ENCODE measurements around the gene SLC24A3. TPM values are rescaled to one million over a fixed set of nuclear protein-coding genes. Genes with fewer than 3 reads are reported as not detected.

The SLC24A3 gene
- total and polyA plus RNA-seq, 4 experiments from 2014 or later, result not detected

DNA sequence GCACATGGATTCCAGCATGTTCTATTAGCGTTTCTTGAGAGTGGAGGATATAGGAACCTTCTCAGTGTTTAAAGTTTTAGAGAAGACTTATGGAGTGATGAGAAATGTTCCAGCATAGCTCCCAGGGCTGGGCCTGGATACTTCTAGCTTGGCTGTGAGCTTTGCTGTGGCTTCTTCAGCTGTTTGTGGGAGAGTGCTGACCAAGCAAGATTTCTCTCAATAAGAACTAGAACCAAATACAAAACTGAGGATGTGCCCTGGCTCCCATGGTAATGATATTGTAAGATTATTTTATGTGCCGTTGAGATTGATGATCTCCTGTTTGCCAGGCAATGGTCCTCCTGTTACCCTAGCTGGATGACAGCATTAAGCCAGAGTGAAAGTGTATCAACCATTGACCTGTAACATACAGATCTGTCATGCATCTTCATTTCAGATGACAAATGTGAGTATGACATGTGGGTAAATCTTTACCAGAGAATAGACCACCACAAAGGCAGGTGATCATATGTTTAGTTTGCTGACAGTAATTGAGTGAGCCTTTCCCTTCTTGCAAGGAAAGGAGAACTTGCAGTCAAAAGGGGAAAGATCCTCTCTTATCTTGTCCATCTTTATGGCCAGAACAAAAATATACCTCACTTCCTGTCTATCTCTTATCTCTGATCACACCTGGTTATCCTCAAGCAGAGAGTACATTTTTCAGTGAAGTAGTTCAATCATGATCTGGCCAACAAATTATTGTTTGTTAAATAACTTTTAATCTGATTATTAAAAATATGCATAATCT lies 180.1 kb downstream of the SLC24A3 start:
- Mint-ChIP-seq H3K4me1 (no peaks in the 10 kb centered on the region), H3K36me3 (no peaks in the 10 kb centered on the region), H3K27ac (no peak overlapping the region), H3K4me3 (no peak overlapping the region), H3K9me3 (peaks cover 0 to 18% (median 13%) of the 10 kb centered on the region in 8 donors), H3K27me3 (peaks cover 0 to 1% of the 10 kb centered on the region in 2 donors)
- Histone ChIP-seq H3K27ac (ENCODE audit: low read depth, low read length) (no peak overlapping the region), H3K4me3 (ENCODE audit: low read length in 2 of 2) (no peak overlapping the region), H3K36me3 (ENCODE audit: insufficient read depth, low read length) (no peaks in the 10 kb centered on the region), H3K27me3 (ENCODE audit: insufficient read depth, low read length) (no peaks in the 10 kb centered on the region), H3K9me3 (ENCODE audit: control insufficient read depth in 1 of 2, low read length in 2 of 2) (no peaks in the 10 kb centered on the region), H3K4me1 (ENCODE audit: insufficient read depth, low read length) (no peaks in the 10 kb centered on the region)
- intact Hi-C loops (cut with micrococcal nuclease), result no loop called here
- POLR2A ChIA-PET (ENCODE audit: partially characterized antibody), result no interaction called here
- CTCF ChIA-PET (ENCODE audit: partially characterized antibody), result no interaction called here
- DNase-seq, result no peak

DNA sequence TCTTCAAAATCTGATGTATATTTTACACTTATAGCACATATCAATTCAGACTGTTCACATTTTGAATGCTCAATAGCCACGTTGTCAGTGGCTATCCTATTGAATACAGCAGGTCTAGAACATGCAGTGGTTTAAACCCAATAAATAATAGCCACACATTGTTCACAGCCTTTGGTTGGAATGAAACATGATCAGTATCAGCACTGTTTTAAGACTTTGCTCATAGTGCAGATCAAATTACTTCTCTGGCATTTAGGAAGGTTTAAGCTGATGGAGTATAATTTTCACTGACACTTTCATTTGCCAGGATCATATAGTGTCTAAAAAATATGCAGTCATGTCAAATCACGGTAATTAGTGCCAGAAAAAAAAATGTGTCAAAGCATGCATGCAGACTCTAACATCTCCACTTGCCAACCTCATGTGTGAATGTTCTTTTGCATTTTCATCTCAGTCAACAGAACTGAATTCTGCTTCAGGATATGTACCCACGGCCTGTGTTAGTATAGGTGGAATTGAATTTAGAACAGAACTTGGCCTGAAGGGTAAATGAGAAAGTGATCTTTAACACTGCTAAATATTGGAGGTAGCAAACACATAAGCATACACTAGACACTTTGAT lies 184.1 kb downstream of the SLC24A3 start:
- H3K36me3 Mint-ChIP-seq, result no peaks in the 10 kb centered on the region
- DNase-seq, result no peak
- no peak overlapping the region for H3K27ac Mint-ChIP-seq
- ChIA-PET POLR2A (ENCODE audit: partially characterized antibody) (no interaction called here), CTCF (ENCODE audit: partially characterized antibody) (no interaction called here)
- peaks cover 0 to 1% of the 10 kb centered on the region in 2 donors for H3K27me3 Mint-ChIP-seq
- intact Hi-C loops (cut with micrococcal nuclease), result no loop called here
- no peak overlapping the region for H3K27ac ChIP-seq (ENCODE audit: low read depth, low read length)
- no peaks in the 10 kb centered on the region for H3K4me1 Mint-ChIP-seq
- H3K4me3 Mint-ChIP-seq, result no peak overlapping the region
- no peaks in the 10 kb centered on the region for H3K36me3 ChIP-seq (ENCODE audit: insufficient read depth, low read length)
- peaks cover 5 to 32% (median 17%) of the 10 kb centered on the region in 8 donors for H3K9me3 Mint-ChIP-seq
- no peaks in the 10 kb centered on the region for H3K4me1 ChIP-seq (ENCODE audit: insufficient read depth, low read length)
- H3K9me3 ChIP-seq (ENCODE audit: control insufficient read depth in 1 of 2, low read length in 2 of 2), result no peaks in the 10 kb centered on the region
- no peaks in the 10 kb centered on the region for H3K27me3 ChIP-seq (ENCODE audit: insufficient read depth, low read length)
- H3K4me3 ChIP-seq (ENCODE audit: low read length in 2 of 2), result no peak overlapping the region

DNA sequence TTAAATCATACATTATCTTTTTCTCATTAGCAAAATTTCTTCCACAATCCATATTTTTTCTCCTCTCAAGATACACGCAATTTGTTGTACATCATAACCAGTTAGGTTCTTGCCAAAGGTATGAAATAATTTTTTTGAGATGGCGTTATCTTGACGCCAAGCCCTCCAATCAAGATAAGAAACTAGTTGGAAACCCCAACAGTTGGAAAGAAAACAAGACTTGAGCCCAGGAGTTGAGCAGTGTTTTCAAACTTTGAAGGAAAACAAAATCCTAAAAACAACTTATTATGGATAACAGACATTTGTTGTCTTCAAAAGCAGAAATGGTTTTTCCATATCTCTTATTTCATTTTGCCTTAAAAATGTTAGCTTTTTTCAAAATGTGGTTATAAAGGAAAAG lies 184.8 kb downstream of the SLC24A3 start:
- CTCF ChIA-PET (ENCODE audit: partially characterized antibody), result no interaction called here
- peaks cover 0 to 1% of the 10 kb centered on the region in 2 donors for H3K27me3 Mint-ChIP-seq
- H3K36me3 ChIP-seq (ENCODE audit: insufficient read depth, low read length), result no peaks in the 10 kb centered on the region
- no peaks in the 10 kb centered on the region for H3K36me3 Mint-ChIP-seq
- H3K4me3 ChIP-seq (ENCODE audit: low read length in 2 of 2), result no peak overlapping the region
- no peak overlapping the region for H3K27ac Mint-ChIP-seq
- no peak for DNase-seq
- no peaks in the 10 kb centered on the region for H3K27me3 ChIP-seq (ENCODE audit: insufficient read depth, low read length)
- H3K4me1 ChIP-seq (ENCODE audit: insufficient read depth, low read length), result no peaks in the 10 kb centered on the region
- H3K27ac ChIP-seq (ENCODE audit: low read depth, low read length), result no peak overlapping the region
- peaks cover 5 to 29% (median 17%) of the 10 kb centered on the region in 8 donors for H3K9me3 Mint-ChIP-seq
- intact Hi-C loops (cut with micrococcal nuclease), result no loop called here
- H3K4me3 Mint-ChIP-seq, result no peak overlapping the region
- POLR2A ChIA-PET (ENCODE audit: partially characterized antibody), result no interaction called here
- H3K9me3 ChIP-seq (ENCODE audit: control insufficient read depth in 1 of 2, low read length in 2 of 2), result no peaks in the 10 kb centered on the region
- H3K4me1 Mint-ChIP-seq, result no peaks in the 10 kb centered on the region

DNA sequence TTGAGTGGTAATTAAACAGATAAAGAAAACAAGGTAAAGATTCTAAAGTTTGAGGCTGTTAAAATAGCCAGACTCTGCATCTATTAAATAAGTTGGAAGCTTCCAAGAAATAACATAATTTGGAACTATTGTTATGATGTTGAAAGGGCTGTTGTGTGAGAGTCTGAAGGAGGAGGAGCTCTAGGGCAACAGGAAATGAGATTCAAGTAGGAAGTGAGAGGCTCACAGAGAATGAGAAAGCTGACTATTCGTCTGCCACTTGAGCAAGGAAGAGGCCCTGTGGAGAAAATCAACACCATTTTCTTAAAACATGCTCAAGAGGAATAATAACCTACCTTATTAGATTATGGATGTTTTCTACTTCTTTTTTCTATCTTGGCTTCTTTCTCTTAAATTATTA lies 185.2 kb downstream of the SLC24A3 start:
- peaks cover 5 to 28% (median 18%) of the 10 kb centered on the region in 8 donors for H3K9me3 Mint-ChIP-seq
- DNase-seq, result no peak
- intact Hi-C loops (cut with micrococcal nuclease), result no loop called here

DNA sequence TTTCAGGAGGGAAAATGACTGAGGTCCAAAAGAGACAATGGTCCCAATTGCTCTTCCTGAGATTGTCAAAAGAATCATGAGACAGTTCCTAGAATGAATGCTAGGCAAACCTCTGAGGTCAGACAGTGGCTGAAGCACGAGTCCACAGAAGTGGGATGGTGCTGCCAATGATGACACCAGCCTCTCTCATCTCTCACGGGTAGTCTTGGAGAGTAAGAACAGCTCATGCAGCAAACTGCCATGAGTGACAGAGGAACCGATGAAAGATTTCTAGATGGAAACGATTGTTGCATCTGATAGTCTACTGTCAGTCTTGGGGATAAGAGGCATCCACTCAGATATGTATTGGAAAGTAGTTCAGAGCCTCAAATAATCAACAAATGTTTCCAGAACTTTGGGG lies 188.7 kb downstream of the SLC24A3 start:
- H3K9me3 Mint-ChIP-seq, result peaks cover 6 to 24% (median 16%) of the 10 kb centered on the region in 8 donors
- H3K27ac ChIP-seq (ENCODE audit: low read depth, low read length), result no peak overlapping the region
- H3K4me1 ChIP-seq (ENCODE audit: insufficient read depth, low read length), result no peaks in the 10 kb centered on the region
- H3K27me3 Mint-ChIP-seq, result no peaks in the 10 kb centered on the region
- H3K4me3 ChIP-seq (ENCODE audit: low read length in 2 of 2), result no peak overlapping the region
- ChIA-PET CTCF (ENCODE audit: partially characterized antibody) (no interaction called here), POLR2A (ENCODE audit: partially characterized antibody) (no interaction called here)
- H3K4me3 Mint-ChIP-seq, result no peak overlapping the region
- no peaks in the 10 kb centered on the region for H3K4me1 Mint-ChIP-seq
- DNase-seq, result no peak
- intact Hi-C loops (cut with micrococcal nuclease), result no loop called here
- H3K36me3 Mint-ChIP-seq, result no peaks in the 10 kb centered on the region
- H3K27ac Mint-ChIP-seq, result no peak overlapping the region
- H3K36me3 ChIP-seq (ENCODE audit: insufficient read depth, low read length), result no peaks in the 10 kb centered on the region
- no peaks in the 10 kb centered on the region for H3K9me3 ChIP-seq (ENCODE audit: control insufficient read depth in 1 of 2, low read length in 2 of 2)
- no peaks in the 10 kb centered on the region for H3K27me3 ChIP-seq (ENCODE audit: insufficient read depth, low read length)

More for the DNA sequence above, 185.2 kb downstream of the SLC24A3 start:
- ChIA-PET POLR2A (ENCODE audit: partially characterized antibody) (no interaction called here), CTCF (ENCODE audit: partially characterized antibody) (no interaction called here)
- Mint-ChIP-seq H3K4me1 (no peaks in the 10 kb centered on the region), H3K4me3 (no peak overlapping the region), H3K36me3 (no peaks in the 10 kb centered on the region), H3K27me3 (peaks cover 0 to 1% of the 10 kb centered on the region in 2 donors), H3K27ac (no peak overlapping the region)
- Histone ChIP-seq H3K27ac (ENCODE audit: low read depth, low read length) (no peak overlapping the region), H3K36me3 (ENCODE audit: insufficient read depth, low read length) (no peaks in the 10 kb centered on the region), H3K27me3 (ENCODE audit: insufficient read depth, low read length) (no peaks in the 10 kb centered on the region), H3K4me3 (ENCODE audit: low read length in 2 of 2) (no peak overlapping the region), H3K9me3 (ENCODE audit: control insufficient read depth in 1 of 2, low read length in 2 of 2) (no peaks in the 10 kb centered on the region), H3K4me1 (ENCODE audit: insufficient read depth, low read length) (no peaks in the 10 kb centered on the region)

DNA sequence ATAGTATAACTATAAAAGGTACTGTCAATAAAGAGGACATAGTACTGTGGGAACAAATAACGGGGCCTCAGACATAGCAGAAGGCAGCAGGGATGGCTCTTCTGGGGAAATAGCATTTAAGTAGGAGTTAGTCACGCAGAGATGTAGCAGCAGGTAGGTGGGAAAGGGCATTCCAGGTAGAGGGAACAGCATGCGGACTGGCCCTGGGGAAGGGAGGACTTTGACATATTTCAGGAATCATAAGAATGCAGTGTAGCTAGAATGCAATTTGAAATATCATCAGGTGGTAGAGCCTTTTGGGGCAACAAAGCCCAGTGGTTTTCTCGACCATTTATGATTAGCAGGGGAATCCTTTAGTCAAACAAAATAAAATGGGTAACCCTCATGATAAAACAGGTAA lies 191.1 kb downstream of the SLC24A3 start:
- ChIA-PET POLR2A (ENCODE audit: partially characterized antibody) (no interaction called here), CTCF (ENCODE audit: partially characterized antibody) (no interaction called here)
- intact Hi-C loops (cut with micrococcal nuclease), result no loop called here
- H3K27ac Mint-ChIP-seq, result no peak overlapping the region
- Histone ChIP-seq H3K27ac (ENCODE audit: low read depth, low read length) (no peak overlapping the region), H3K36me3 (ENCODE audit: insufficient read depth, low read length) (no peaks in the 10 kb centered on the region), H3K4me1 (ENCODE audit: insufficient read depth, low read length) (no peaks in the 10 kb centered on the region), H3K4me3 (ENCODE audit: low read length in 2 of 2) (no peak overlapping the region), H3K9me3 (ENCODE audit: control insufficient read depth in 1 of 2, low read length in 2 of 2) (no peaks in the 10 kb centered on the region), H3K27me3 (ENCODE audit: insufficient read depth, low read length) (no peaks in the 10 kb centered on the region)
- no peaks in the 10 kb centered on the region for H3K27me3 Mint-ChIP-seq
- no peak for DNase-seq
- peaks cover 6 to 18% (median 14%) of the 10 kb centered on the region in 8 donors for H3K9me3 Mint-ChIP-seq
- H3K4me1 Mint-ChIP-seq, result no peaks in the 10 kb centered on the region
- no peak overlapping the region for H3K4me3 Mint-ChIP-seq
- no peaks in the 10 kb centered on the region for H3K36me3 Mint-ChIP-seq

DNA sequence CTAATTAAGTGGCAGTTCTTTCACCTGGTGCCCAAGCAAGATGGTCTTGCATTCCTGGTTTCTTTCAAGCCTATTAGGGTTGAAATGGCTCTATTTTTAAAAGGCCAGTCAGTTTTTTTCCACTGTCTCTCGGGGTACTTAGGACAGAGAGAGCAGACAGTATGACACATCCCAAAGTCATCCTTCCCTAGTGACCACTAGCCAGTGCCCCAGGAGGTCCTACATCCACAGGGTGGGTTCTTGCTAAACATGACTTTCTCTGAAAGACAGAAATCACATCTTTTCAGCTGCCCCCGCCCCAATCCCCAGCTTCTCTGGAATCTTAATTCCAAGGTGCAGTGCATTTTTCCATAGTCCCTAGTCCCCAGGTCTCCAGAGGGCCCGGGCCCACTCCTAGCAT lies 192.4 kb downstream of the SLC24A3 start:
- POLR2A ChIA-PET (ENCODE audit: partially characterized antibody), result no interaction called here
- H3K36me3 Mint-ChIP-seq, result no peaks in the 10 kb centered on the region
- no peaks in the 10 kb centered on the region for H3K27me3 Mint-ChIP-seq
- intact Hi-C loops (cut with micrococcal nuclease), result no loop called here
- H3K4me1 Mint-ChIP-seq, result no peaks in the 10 kb centered on the region
- H3K27ac ChIP-seq (ENCODE audit: low read depth, low read length), result no peak overlapping the region
- H3K36me3 ChIP-seq (ENCODE audit: insufficient read depth, low read length), result no peaks in the 10 kb centered on the region
- H3K4me1 ChIP-seq (ENCODE audit: insufficient read depth, low read length), result no peaks in the 10 kb centered on the region
- CTCF ChIA-PET (ENCODE audit: partially characterized antibody), result no interaction called here
- no peak overlapping the region for H3K27ac Mint-ChIP-seq
- H3K4me3 ChIP-seq (ENCODE audit: low read length in 2 of 2), result no peak overlapping the region
- H3K9me3 Mint-ChIP-seq, result peaks cover 0 to 11% (median 6%) of the 10 kb centered on the region in 8 donors
- H3K9me3 ChIP-seq (ENCODE audit: control insufficient read depth in 1 of 2, low read length in 2 of 2), result no peaks in the 10 kb centered on the region
- H3K4me3 Mint-ChIP-seq, result no peak overlapping the region
- H3K27me3 ChIP-seq (ENCODE audit: insufficient read depth, low read length), result no peaks in the 10 kb centered on the region
- DNase-seq, result no peak

All from CD4-positive, alpha-beta memory T cell (primary cell).